Neural cell (in vitro differentiated cells): ENCODE results near the gene TIGD6. TPM values are rescaled to one million over a fixed set of nuclear protein-coding genes. Genes with fewer than 3 reads are reported as not detected.

ENCODE experiments used
- H2AFZ ChIP-seq: fragments of 200-600, 300-800 bp; sonication (generic), shearing (Covaris generic); 2 replicates; pipeline ENCODE4 v1.6.0; 2014; ENCODE audit warnings: low read depth, mild to moderate bottlenecking, antibody characterized with exemption, low read length, moderate library complexity
- H3F3A ChIP-seq: fragments of 200-600 bp; shearing (Covaris generic); 2 replicates; pipeline ENCODE4 v1.6.1; 2016; ENCODE audit warnings: mild to moderate bottlenecking, moderate library complexity, mixed read lengths, antibody characterized with exemption, low read length; ENCODE audit not compliant: insufficient read depth, poor library complexity, severe bottlenecking
- H3K27ac ChIP-seq: fragments of 200-600, 300-800 bp; sonication (generic), shearing (Covaris generic); 2 replicates; pipeline ENCODE4 v1.5.1; 2014; ENCODE audit warnings: mild to moderate bottlenecking, low read length, moderate library complexity
- H3K27me3 ChIP-seq: fragments of 300-800, 200-600 bp; sonication (generic), shearing (Covaris generic); 2 replicates; pipeline ENCODE4 v1.6.0; 2014; ENCODE audit warnings: mild to moderate bottlenecking, low read depth, low read length, moderate library complexity; ENCODE audit not compliant: insufficient read depth
- H3K36me3 ChIP-seq: fragments of 300-800, 200-600 bp; sonication (generic), shearing (Covaris generic); 2 replicates; pipeline ENCODE4 v1.5.1; 2014; ENCODE audit warnings: mild to moderate bottlenecking, antibody characterized with exemption, low read length, moderate library complexity; ENCODE audit not compliant: insufficient read depth
- H3K4me2 ChIP-seq: fragments of 300-800, 200-600 bp; sonication (generic), shearing (Covaris generic); 2 replicates; pipeline ENCODE4 v1.6.0; 2014; ENCODE audit warnings: mild to moderate bottlenecking, low read length
- H3K4me3 ChIP-seq: fragments of 300-800, 200-600 bp; sonication (generic), shearing (Covaris generic); 2 replicates; pipeline ENCODE4 v1.5.1; 2014; ENCODE audit warnings: mild to moderate bottlenecking, low read length, moderate library complexity
- H3K79me2 ChIP-seq: fragments of 200-600 bp; shearing (Covaris generic); replicated peaks from 2 replicates; pipeline ENCODE4 v1.6.0; 2014; ENCODE audit warnings: mild to moderate bottlenecking, low read length, moderate library complexity; ENCODE audit not compliant: insufficient read depth
- H3K9ac ChIP-seq: fragments of 300-800, 200-600 bp; sonication (generic), shearing (Covaris generic); 2 replicates; pipeline ENCODE4 v1.6.1; 2016; ENCODE audit warnings: mild to moderate bottlenecking, low read length, mixed read lengths
- H3K9me2 ChIP-seq: fragments of 200-600 bp; shearing (Covaris generic); 2 replicates; pipeline ENCODE4 v1.6.1; 2016; ENCODE audit warnings: mild to moderate bottlenecking, low read length, mixed read lengths; ENCODE audit not compliant: insufficient read depth
- H3K9me3 ChIP-seq: fragments of 200-600, 300-800 bp; sonication (generic), shearing (Covaris generic); 2 replicates; pipeline ENCODE4 v1.6.1; 2016; ENCODE audit warnings: mild to moderate bottlenecking, mixed run types, low read length, moderate library complexity, mixed read lengths
- H4K20me1 ChIP-seq: fragments of 200-600 bp; shearing (Covaris generic); 2 replicates; pipeline ENCODE4 v1.6.1; 2016; ENCODE audit warnings: mild to moderate bottlenecking, mixed run types; ENCODE audit not compliant: insufficient read depth
- CTCF ChIP-seq: fragments of 450-650 bp; IDR thresholded peaks from 2 replicates; pipeline ENCODE4 v1.5.1; 2014; ENCODE audit warnings: antibody characterized with exemption, mild to moderate bottlenecking, moderate library complexity; ENCODE audit not compliant: poor library complexity, severe bottlenecking
- EP300 ChIP-seq: fragments of 450-650 bp; conservative IDR thresholded peaks from 2 replicates; pipeline ENCODE4 v1.6.1; 2014; ENCODE audit warnings: antibody characterized with exemption, mild to moderate bottlenecking, moderate library complexity; ENCODE audit not compliant: poor library complexity, severe bottlenecking
- EZH2 ChIP-seq: fragments of 200-600, 300-800 bp; shearing (Covaris generic), sonication (generic); IDR thresholded peaks from 2 replicates; pipeline ENCODE4 v1.6.1; 2014; ENCODE audit warnings: antibody characterized with exemption, low read length, borderline replicate concordance, mild to moderate bottlenecking; ENCODE audit not compliant: insufficient read depth, poor library complexity, severe bottlenecking
- MXI1 ChIP-seq: fragments of 450-650 bp; conservative IDR thresholded peaks from 2 replicates; pipeline ENCODE4 v1.6.1; 2014; ENCODE audit warnings: antibody characterized with exemption, mild to moderate bottlenecking; ENCODE audit not compliant: poor library complexity, severe bottlenecking
- POLR2AphosphoS5 ChIP-seq: IDR thresholded peaks from 2 replicates; pipeline ENCODE4 v1.6.1; 2012
- RAD21 ChIP-seq: fragments of 450-650 bp; conservative IDR thresholded peaks from 2 replicates; pipeline ENCODE4 v1.6.1; 2014; ENCODE audit warnings: antibody characterized with exemption, mild to moderate bottlenecking, moderate library complexity
- REST ChIP-seq: IDR thresholded peaks from 2 replicates; pipeline ENCODE4 v1.6.1; 2012; ENCODE audit warnings: borderline replicate concordance
- SMC3 ChIP-seq: fragments of 450-650 bp; conservative IDR thresholded peaks from 2 replicates; pipeline ENCODE4 v1.6.1; 2014; ENCODE audit warnings: antibody characterized with exemption, mild to moderate bottlenecking, moderate library complexity; ENCODE audit not compliant: poor library complexity
- TAF1 ChIP-seq: IDR thresholded peaks from 2 replicates; pipeline ENCODE4 v1.6.1; 2012; ENCODE audit warnings: low read depth
- polyA plus RNA-seq: library from polyadenylated mRNA; depleted of rRNA; stranded (reverse); fragments of >200 nt; gene quantifications from 2 replicates; pipeline ENCODE4 v1.2.3, GENCODE V29; 2014

The TIGD6 gene
- polyA plus RNA-seq, 1 donor from 2014 or later: 6.5 TPM

- Histone ChIP-seq H2AFZ (no peak overlapping the region), H3K27me3 (no peaks in the 10 kb centered on the region), H3F3A (no peaks in the 10 kb centered on the region), H3K9ac (no peak overlapping the region), H3K9me2 (no peaks in the 10 kb centered on the region), H3K4me3 (no peak overlapping the region), H3K36me3 (peaks cover 20% of the 10 kb centered on the region), H3K79me2 (no peaks in the 10 kb centered on the region), H3K27ac (no peak overlapping the region), H3K4me2 (no peak overlapping the region), H4K20me1 (no peaks in the 10 kb centered on the region), H3K9me3 (no peaks in the 10 kb centered on the region)
- TF ChIP-seq MXI1: no peak
- no peak for TF ChIP-seq CTCF
- no peak for TF ChIP-seq REST
- no peak for TF ChIP-seq POLR2AphosphoS5
- no peak for TF ChIP-seq EP300
- TF ChIP-seq EZH2: no peak
- no peak for TF ChIP-seq SMC3
Measured at GRCh38 chr5:150042459-150042858, 42.0 kb upstream of the TIGD6 start.

- Histone ChIP-seq H3K36me3 (peaks cover 28% of the 10 kb centered on the region), H3K79me2 (no peaks in the 10 kb centered on the region), H3K9me3 (no peaks in the 10 kb centered on the region), H2AFZ (no peak overlapping the region), H3K4me2 (no peak overlapping the region), H3K27me3 (no peaks in the 10 kb centered on the region), H3K9ac (no peak overlapping the region), H3K27ac (no peak overlapping the region), H3K4me3 (no peak overlapping the region), H4K20me1 (no peaks in the 10 kb centered on the region), H3F3A (no peaks in the 10 kb centered on the region), H3K9me2 (no peaks in the 10 kb centered on the region)
- TF ChIP-seq REST (no peak), MXI1 (no peak), EP300 (no peak), EZH2 (no peak), SMC3 (no peak), TAF1 (no peak), CTCF (no peak), RAD21 (no peak), POLR2AphosphoS5 (no peak)
Measured at GRCh38 chr5:150038547-150038946, 38.1 kb upstream of the TIGD6 start.
